Glutamatergic neuron (in vitro differentiated cells): ENCODE measurements around the gene LRRC37A3. TPM values are rescaled to one million over a fixed set of nuclear protein-coding genes. Genes with fewer than 3 reads are reported as not detected.

Source experiments
- total RNA-seq: library from RNA; stranded (reverse); fragmentation: NEBNext Ultra II Directional; extraction: Animal tissue kit (Norgen Biotek cat#: 25700); gene quantifications from one replicate; pipeline ENCODE4 v1.2.1, GENCODE V29; 2021; ENCODE audit not compliant: unreplicated experiment

Gene LRRC37A3
- total RNA-seq, 1 donor from 2014 or later = 31.1 TPM

Other genes with a start within 250 kb of the LRRC37A3 start
- gene GNA13, start 137.3 kb upstream of the LRRC37A3 start, total RNA-seq = 50.7 TPM
- gene RGS9, start 217.9 kb upstream of the LRRC37A3 start, total RNA-seq = 2.4 TPM